ENCODE measurements around the gene FPR2.
"Not testable (repeated sequence)": the region's sequence is repeated elsewhere in the genome, so short reads cannot be mapped to it uniquely, and the experiment has no call there.

The FPR2 gene

DNA sequence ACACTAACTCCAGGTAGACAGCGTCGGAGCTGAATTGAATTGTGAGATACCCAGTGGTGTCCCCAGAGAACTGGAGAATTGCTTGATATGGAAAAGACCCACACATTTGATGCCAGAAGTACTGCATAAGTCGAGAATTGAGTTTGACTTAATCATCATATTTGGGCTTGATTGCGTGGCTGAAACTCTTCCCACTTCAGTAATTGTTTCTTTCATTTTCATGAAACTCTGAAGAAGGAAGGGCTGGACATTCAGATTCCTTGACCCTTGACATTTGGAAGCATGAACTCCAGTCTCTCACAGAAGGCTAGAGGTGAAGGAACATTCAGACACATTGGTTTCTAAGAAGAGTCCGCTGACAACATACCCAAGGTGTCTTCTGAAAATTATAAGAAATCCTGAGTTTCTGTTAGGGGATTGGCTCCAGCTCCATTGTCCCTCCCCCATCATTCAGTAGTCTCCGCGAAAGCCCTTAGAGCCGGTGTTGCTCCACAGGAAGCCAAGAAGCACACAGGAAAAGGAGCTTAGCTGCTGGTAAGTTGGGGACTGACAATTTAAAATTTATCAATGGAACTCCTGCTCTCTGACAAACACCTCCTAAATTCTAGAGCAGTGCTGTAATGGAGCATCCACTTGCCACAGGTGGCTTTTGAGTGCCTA is at the start of gene FPR2:
FPR2 (plus strand) TSS at position 484 of the 660 bp plus-strand sequence. CDS start 7,479 bp downstream, outside the sequence.
- no peak for DNase-seq

- no peak for DNase-seq
These were observed 49.3 kb upstream of the FPR2 start for GRCh38 chr19:51711702-51712101.

- DNase-seq, result no peak
These were observed 48.4 kb upstream of the FPR2 start for GRCh38 chr19:51712461-51713081.

- no peak for DNase-seq
These were observed 47.4 kb upstream of the FPR2 start for GRCh38 chr19:51713319-51714285.

DNA sequence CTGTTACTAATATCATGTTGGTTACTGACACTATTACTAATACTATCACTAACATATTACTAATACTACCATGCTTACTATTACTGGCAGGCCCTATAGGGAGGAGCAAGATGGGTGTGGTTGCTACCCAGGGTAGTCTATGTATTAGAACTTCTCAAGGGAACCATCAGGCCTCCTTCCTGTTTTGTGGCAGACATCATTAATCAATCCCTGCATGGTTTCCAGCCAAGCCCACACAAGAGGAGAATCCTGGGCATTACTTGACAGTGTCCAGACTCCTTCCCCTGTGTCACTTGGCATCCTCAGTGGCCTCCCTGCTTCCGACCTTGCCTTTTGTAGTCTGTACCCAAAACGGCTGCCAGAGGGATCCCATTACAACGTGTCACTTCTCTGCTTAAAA is 46.1 kb upstream of the FPR2 start:
- no peak for DNase-seq

GRCh38 chr19:51715850-51716249 is 45.1 kb upstream of the FPR2 start:
- no peak for DNase-seq

DNA sequence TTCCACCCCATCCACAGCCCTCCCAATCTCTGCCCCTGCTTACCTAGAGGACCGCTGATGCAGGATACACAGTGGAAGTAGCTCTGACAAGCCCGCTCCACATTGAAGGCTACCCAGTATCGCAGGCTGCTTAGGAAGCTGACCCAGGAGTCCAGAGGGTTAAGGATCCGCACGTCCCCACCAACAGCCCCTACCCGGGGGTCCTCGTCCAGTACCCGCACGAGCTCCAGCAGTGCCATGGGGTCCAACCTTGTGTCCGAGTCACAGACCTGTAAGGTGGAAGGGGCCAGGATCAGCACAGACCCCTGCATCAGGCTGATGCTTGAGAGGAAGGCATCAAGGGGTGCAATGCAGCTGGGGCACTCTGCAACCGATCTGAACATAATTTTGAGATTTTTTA is 44.1 kb upstream of the FPR2 start:
- DNase-seq, result no peak

DNA sequence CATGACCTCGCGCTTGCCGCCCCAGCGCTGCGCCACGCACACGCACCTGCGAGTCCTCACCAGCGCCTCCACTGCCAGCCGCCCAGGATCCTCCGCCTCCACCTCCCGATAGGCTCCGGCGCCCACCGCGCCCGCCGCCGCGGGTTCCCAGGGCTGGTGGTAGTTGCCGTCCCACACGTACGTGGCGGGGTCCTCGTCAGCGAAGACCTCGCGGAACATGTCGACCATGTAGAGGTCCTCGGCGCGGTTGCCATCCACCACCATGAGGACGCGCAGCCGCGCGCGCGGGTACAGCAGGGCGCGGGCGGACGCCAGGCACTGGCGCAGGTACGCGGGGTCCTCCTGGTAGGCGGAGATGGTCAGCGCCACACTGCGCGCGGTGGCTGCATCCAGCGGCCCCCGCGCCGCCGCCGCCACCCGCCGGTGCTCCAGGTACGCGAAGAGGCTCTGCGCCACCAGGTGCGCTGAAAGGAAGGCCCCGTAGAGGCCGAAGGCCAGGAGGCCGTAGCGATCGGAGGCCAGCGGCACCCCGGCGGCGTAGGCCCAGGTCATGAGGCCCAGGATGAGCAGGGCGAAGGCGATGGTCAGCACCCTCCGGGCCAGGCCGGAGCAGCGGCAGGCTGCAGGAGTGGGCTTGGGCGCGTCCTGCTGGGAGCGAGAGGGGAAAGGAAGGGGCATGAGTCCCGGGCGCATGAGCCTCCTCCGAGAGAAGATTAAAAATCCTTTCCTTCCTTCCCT is 41.6 kb upstream of the FPR2 start:
- no peak for DNase-seq

GRCh38 chr19:51721905-51722304 is 39.1 kb upstream of the FPR2 start:
- DNase-seq, result no peak

- DNase-seq, result no peak
These were observed 38.5 kb upstream of the FPR2 start for GRCh38 chr19:51722492-51722891.

- no peak for DNase-seq
These were observed 36.4 kb upstream of the FPR2 start for GRCh38 chr19:51724543-51724942.

GRCh38 chr19:51726049-51726448 is 34.9 kb upstream of the FPR2 start:
- DNase-seq, result no peak

DNA sequence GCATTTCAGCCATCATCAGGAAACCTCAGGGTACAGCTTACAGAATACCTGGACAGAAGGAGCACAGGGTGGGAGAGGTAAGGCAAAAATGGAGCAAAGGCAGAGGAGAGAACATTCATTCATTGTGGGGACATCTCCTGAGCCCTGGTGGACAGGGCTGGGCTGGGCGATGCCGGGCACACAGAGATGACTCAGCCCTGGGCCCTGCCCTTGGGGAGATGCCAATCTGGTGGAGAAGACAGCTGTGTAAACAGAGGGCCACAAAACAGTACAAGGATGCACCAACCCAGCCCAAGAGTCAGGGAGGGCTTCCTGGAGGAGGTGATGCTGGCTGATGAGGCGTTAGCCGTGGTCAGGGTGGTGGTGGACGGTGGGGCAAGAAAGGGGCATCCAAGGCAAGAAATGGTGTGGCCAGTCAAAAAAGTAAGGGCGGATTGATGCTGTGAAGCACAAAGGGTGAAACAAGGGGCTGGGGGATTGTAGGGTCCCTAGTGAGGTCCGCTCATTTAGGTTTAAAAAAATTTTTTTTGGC is 33.6 kb upstream of the FPR2 start:
- DNase-seq, result no peak

DNA sequence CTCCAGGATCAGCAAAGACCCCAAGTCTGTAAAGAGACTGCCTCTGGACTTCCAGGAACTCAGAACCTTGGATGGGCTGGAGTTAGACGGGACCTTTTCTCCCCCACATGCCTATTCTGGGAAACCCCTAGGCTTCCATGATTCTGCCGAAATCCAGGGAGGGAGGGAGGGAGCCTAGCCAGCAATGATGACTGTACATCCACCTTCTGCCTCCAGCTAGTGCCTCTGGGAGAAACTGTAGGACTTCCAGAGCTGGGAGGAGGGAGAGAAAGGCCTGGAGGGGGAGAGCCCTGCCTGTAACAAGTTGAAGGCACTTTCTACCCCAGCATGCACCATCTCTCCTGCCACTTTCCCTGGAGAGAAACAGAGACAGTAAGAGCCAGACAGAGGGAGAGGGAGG is 31.2 kb upstream of the FPR2 start:
- no peak for DNase-seq

- no peak for DNase-seq
These were observed 27.0 kb upstream of the FPR2 start for GRCh38 chr19:51733742-51734522.

DNA sequence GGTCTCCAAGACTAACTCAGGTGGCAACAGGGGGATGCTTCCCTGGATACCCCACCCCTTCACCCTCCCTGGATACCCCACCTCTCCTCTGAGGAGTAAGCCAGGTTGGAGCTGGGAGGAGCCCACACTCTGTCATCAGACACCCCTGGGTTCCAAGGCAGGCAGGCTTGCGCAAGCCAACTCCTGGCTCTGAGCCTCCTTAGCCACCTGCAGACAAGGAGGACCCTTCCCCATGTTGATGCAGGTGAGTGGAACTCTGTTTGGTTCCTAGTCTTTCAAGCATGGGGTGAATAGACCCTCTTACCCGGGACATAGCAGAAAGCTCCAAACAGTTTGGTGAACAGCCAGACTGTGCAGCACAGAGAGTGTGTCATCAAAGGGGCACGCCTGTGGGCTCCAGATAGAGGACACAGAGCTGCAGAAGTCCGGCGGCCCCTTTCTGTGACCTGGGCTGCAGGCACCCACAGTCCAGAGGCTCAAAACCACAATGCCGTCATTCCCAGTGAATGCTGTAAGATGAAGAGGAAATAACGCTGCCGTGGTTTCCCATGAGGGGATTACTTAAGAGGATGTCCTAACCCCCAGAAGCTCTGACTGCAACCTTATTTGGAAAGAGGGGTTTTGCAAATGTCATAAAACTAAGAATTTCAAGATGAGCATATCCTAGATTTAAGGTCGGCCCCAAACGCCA is 25.1 kb upstream of the FPR2 start:
- DNase-seq, result no peak

DNA sequence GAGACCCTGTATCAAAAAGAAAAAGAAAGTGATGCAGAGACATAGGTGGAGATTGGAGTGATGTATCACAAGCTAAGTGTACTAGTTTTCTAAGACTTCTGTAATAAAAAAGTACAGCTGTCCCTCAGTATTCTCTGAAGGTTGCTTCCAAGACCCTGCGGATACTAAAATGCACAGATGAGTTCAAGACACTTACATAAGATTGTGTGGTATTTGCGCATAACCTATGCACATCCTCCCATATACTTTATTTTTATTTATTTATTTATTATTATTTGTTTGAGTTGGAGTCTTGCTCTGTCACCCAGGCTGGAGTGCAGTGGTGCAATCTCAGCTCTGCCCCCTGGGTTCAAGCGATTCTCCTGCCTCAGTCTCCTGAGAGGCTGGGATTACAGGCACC is 23.6 kb upstream of the FPR2 start:
- no peak for DNase-seq

DNA sequence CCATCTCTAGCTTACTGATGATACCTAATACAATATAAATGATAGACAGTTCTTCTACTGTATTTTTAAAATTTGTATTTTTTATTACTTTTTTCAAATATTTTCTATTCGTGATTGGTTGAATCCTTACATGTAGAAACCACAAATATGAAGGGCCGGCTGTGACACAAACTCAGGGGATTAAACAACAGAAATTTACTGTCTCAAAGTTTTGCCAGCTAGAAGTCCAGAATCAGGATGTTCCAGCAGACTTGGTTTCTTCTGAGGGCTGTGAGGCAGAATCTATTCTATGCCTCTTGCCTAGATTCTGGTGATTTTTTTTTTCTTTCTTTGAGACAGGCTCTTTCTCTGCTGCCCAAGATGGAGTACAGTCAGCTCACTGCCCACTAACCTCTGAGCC is 23.1 kb upstream of the FPR2 start:
- DNase-seq, result no peak

DNA sequence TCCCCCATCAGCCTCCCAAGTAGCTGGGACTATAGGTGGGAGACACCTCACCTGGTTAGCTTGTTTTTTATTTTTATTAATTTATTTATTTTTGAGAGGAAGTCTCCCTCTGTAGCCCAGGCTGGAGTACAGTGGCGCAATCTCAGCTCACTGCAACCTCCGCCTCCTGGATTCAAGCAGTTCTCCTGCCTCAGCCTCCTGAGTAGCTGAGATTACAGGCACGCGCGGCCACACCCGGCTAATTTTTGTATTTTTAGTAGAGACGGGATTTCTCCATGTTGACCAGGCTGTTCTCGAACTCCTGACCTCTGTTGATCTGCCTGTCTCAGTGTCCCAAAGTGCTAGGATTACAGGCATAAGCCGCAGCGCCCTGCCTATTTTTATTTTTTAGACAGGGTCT is 22.5 kb upstream of the FPR2 start:
- not testable (repeated sequence) for DNase-seq

- no peak for DNase-seq
These were observed 21.3 kb upstream of the FPR2 start for GRCh38 chr19:51739466-51740213.

DNA sequence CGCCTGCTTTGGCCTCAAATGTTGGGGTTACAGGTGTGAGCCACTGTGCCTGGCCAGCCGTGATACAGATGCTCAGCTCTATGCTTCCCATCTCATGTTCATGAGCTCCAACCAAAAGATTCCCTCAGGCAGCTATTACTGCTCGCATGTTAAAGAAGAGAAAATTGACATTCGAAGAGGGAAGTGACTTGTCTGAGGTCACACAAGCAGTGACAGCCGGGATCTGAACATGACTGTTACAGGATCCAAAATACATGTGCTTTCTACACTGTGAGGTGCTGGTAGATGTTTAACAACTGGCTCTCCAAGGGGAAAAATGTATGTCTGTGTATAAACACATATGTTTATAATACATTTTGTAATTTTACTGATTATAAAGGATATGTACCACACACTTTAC is 20.6 kb upstream of the FPR2 start:
- DNase-seq, result no peak
